HEK293 (cell line): ENCODE measurements around the gene DHRS11.

Experiments used
- CTCF ChIA-PET: fragments of 350-600 bp; formaldehyde crosslinking; extraction: SDS; loops from one replicate; lab custom pipeline; 2021; ENCODE audit warnings: antibody characterized with exemption; lab: Yijun Ruan, JAX
- POLR2A ChIA-PET: fragments of 300-600 bp; formaldehyde crosslinking; extraction: SDS; loops from one replicate; lab custom pipeline; 2020; ENCODE audit warnings: antibody characterized with exemption, inconsistent platforms; lab: Yijun Ruan, JAX
- H3K27ac ChIP-seq: fragments of 200-500 bp; sonication (Bioruptor generic); 2 replicates; pipeline ENCODE4 v1.5.1; 2014; ENCODE audit warnings: low read depth, low read length, control low read depth, inconsistent platforms; ENCODE audit errors: extremely low read depth
- H3K36me3 ChIP-seq, 2 experiments: fragments of 200-500 bp in 1 of 2; sonication (Bioruptor generic) in 1 of 2; 1 replicate in 1 of 2; 2 replicates in 1 of 2; pipeline ENCODE4 v1.5.1; 2014 to 2017; ENCODE audit warnings: inconsistent platforms in 2 of 2, low read length in 2 of 2; ENCODE audit not compliant: control insufficient read depth in 2 of 2, insufficient read depth in 1 of 2
- H3K4me1 ChIP-seq: fragments of 200-500 bp; sonication (Bioruptor generic); 2 replicates; pipeline ENCODE4 v1.5.1; 2014; ENCODE audit warnings: mild to moderate bottlenecking, low read length, inconsistent platforms; ENCODE audit not compliant: control insufficient read depth, insufficient read depth
- H3K4me3 ChIP-seq: 2 replicates; pipeline ENCODE4 v1.5.1; 2011; ENCODE audit warnings: low read depth, mild to moderate bottlenecking, control low read depth, low read length, moderate library complexity
- H3K9me3 ChIP-seq: fragments of 200-500 bp; sonication (Bioruptor generic); 2 replicates; pipeline ENCODE4 v1.5.1; 2014; ENCODE audit warnings: low read depth, low read length, inconsistent platforms; ENCODE audit not compliant: control insufficient read depth, insufficient read depth
- AEBP2 ChIP-seq: fragments of 450-650 bp; formaldehyde crosslinking; IDR thresholded peaks from 2 replicates; pipeline ENCODE4 v1.5.1; 2016; ENCODE audit warnings: missing biosample characterization, missing genetic modification characterization, borderline replicate concordance
- CTCF ChIP-seq: fragments of 450-650 bp; formaldehyde crosslinking; IDR thresholded peaks from 2 replicates; pipeline ENCODE4 v1.5.1; 2016; ENCODE audit warnings: missing biosample characterization, missing genetic modification characterization
- EGR2 ChIP-seq: fragments of 450-650 bp; formaldehyde crosslinking; IDR thresholded peaks from 2 replicates; pipeline ENCODE4 v1.5.1; 2016; ENCODE audit warnings: low read depth, missing biosample characterization, missing genetic modification characterization
- INSM2 ChIP-seq: fragments of 450-650 bp; formaldehyde crosslinking; IDR thresholded peaks from 2 replicates; pipeline ENCODE4 v1.5.1; 2016; ENCODE audit warnings: missing biosample characterization, missing genetic modification characterization
- KLF17 ChIP-seq: fragments of 450-650 bp; formaldehyde crosslinking; IDR thresholded peaks from 2 replicates; pipeline ENCODE4 v1.5.1; 2016; ENCODE audit warnings: missing biosample characterization, missing genetic modification characterization
- MZF1 ChIP-seq: fragments of 450-650 bp; formaldehyde crosslinking; IDR thresholded peaks from 2 replicates; pipeline ENCODE4 v1.5.1; 2017; ENCODE audit warnings: missing biosample characterization, missing genetic modification characterization, borderline replicate concordance
- TRIM28 ChIP-seq: IDR thresholded peaks from 2 replicates; pipeline ENCODE4 v1.6.1; 2011; ENCODE audit warnings: low read length, control low read depth, borderline replicate concordance
- ZBTB44 ChIP-seq: fragments of 450-650 bp; IDR thresholded peaks from 2 replicates; pipeline ENCODE4 v1.5.1; 2018; ENCODE audit warnings: missing biosample characterization, mild to moderate bottlenecking, missing genetic modification characterization
- ZIC2 ChIP-seq: fragments of 450-650 bp; formaldehyde crosslinking; IDR thresholded peaks from 2 replicates; pipeline ENCODE4 v1.5.1; 2016; ENCODE audit warnings: missing biosample characterization, missing genetic modification characterization
- ZNF132 ChIP-seq: fragments of 450-650 bp; formaldehyde crosslinking; IDR thresholded peaks from 2 replicates; pipeline ENCODE4 v1.5.1; 2017; ENCODE audit warnings: missing biosample characterization, missing genetic modification characterization, borderline replicate concordance
- ZNF19 ChIP-seq: fragments of 450-650 bp; formaldehyde crosslinking; IDR thresholded peaks from 2 replicates; pipeline ENCODE4; 2016; ENCODE audit warnings: missing biosample characterization, missing genetic modification characterization, low read depth
- ZNF23 ChIP-seq: fragments of 450-650 bp; formaldehyde crosslinking; IDR thresholded peaks from 2 replicates; pipeline ENCODE4 v1.5.1; 2016; ENCODE audit warnings: missing biosample characterization, missing genetic modification characterization, borderline replicate concordance
- ZNF350 ChIP-seq: fragments of 450-650 bp; formaldehyde crosslinking; IDR thresholded peaks from 2 replicates; pipeline ENCODE4 v1.5.0; 2017; ENCODE audit warnings: missing biosample characterization, mild to moderate bottlenecking, missing genetic modification characterization
- ZNF37A ChIP-seq: fragments of 450-650 bp; IDR thresholded peaks from 2 replicates; pipeline ENCODE4 v1.5.1; 2018; ENCODE audit warnings: missing biosample characterization, missing genetic modification characterization
- ZNF404 ChIP-seq: fragments of 450-650 bp; formaldehyde crosslinking; IDR thresholded peaks from 2 replicates; pipeline ENCODE4 v1.5.1; 2017; ENCODE audit warnings: missing biosample characterization, missing genetic modification characterization
- ZNF580 ChIP-seq: fragments of 450-650 bp; formaldehyde crosslinking; IDR thresholded peaks from 2 replicates; pipeline ENCODE4 v1.5.1; 2016; ENCODE audit warnings: missing biosample characterization, missing genetic modification characterization
- ZNF621 ChIP-seq: fragments of 450-650 bp; formaldehyde crosslinking; IDR thresholded peaks from 2 replicates; pipeline ENCODE4 v1.5.1; 2017; ENCODE audit warnings: missing biosample characterization, missing genetic modification characterization
- ZNF626 ChIP-seq: fragments of 450-650 bp; sonication (Bioruptor Pico); formaldehyde crosslinking; IDR thresholded peaks from 2 replicates; pipeline ENCODE4 v1.5.1; 2018; ENCODE audit warnings: missing biosample characterization, missing genetic modification characterization, inconsistent platforms
- ZNF654 ChIP-seq: fragments of 450-650 bp; formaldehyde crosslinking; IDR thresholded peaks from 2 replicates; pipeline ENCODE4 v1.5.1; 2016; ENCODE audit warnings: low read depth, missing biosample characterization, missing genetic modification characterization
- ZNF664 ChIP-seq: fragments of 450-650 bp; formaldehyde crosslinking; IDR thresholded peaks from 2 replicates; pipeline ENCODE4 v1.5.1; 2016; ENCODE audit warnings: missing biosample characterization, missing genetic modification characterization
- ZNF692 ChIP-seq: fragments of 450-650 bp; formaldehyde crosslinking; IDR thresholded peaks from 2 replicates; pipeline ENCODE4 v1.5.1; 2016; ENCODE audit warnings: missing biosample characterization, missing genetic modification characterization

The DHRS11 gene

GRCh38 chr17:36608794-36609497 is 17.3 kb downstream of the DHRS11 start (continued):
- TF ChIP-seq ZNF132 (no peak), ZNF654 (tag by site-specific recombination) (peak; percentile 23; the same call in 1 of the 2 replicates), ZNF19 (tag by site-specific recombination) (no peak), TRIM28 (no peak), ZIC2 (tag by site-specific recombination) (peak; percentile 49), CTCF (tag by site-specific recombination) (peak; percentile 54), ZNF23 (no peak), INSM2 (tag by site-specific recombination) (no peak), EGR2 (tag by site-specific recombination) (no peak), ZNF404 (tag by site-specific recombination) (no peak), ZNF626 (tag by site-specific recombination) (no peak), ZNF350 (tag by site-specific recombination) (no peak)

- TF ChIP-seq ZNF580 (tag by site-specific recombination) (no peak), ZNF664 (tag by site-specific recombination) (peak; percentile 47; the same call in 1 of the 2 replicates)
- Histone ChIP-seq H3K27ac (no peak overlapping the region), H3K4me3 (no peak overlapping the region), H3K36me3 (peaks cover 0 to 13% of the 10 kb centered on the region in 2 experiments; a peak in 2 of 3 replicates), H3K9me3 (no peaks in the 10 kb centered on the region), H3K4me1 (no peaks in the 10 kb centered on the region; the same call in 1 of the 2 replicates)
- POLR2A ChIA-PET: interaction anchor here (1.5 kb wide), 1 partner anchor 8 kb away, joined by 4 read pairs; the partner anchor contains the start of gene MRM1
- CTCF ChIA-PET: interaction anchor here (0.7 kb wide), 2 partner anchors 74 to 613 kb away, joined by 3 read pairs; no protein-coding TSS in a partner anchor
Measured at GRCh38 chr17:36609498-36609862, 17.8 kb downstream of the DHRS11 start.

- Histone ChIP-seq H3K27ac (no peak overlapping the region), H3K36me3 (peaks cover 0 to 11% of the 10 kb centered on the region in 2 experiments; a peak in 2 of 3 replicates), H3K4me1 (no peaks in the 10 kb centered on the region; the same call in 1 of the 2 replicates), H3K9me3 (no peaks in the 10 kb centered on the region), H3K4me3 (no peak overlapping the region)
- TF ChIP-seq MZF1 (tag by site-specific recombination) (no peak), KLF17 (tag by site-specific recombination) (no peak), ZNF37A (no peak), ZNF621 (tag by site-specific recombination) (no peak), ZNF692 (tag by site-specific recombination) (no peak), ZBTB44 (no peak), AEBP2 (no peak)
- ChIA-PET POLR2A (interaction anchor here (0.5 to 1.5 kb wide), 3 partner anchors 9 to 587 kb away, joined by 4 read pairs; partner anchors contain the start of gene MRM1), CTCF (interaction anchor here (0.6 to 2.8 kb wide), 8 partner anchors 9 to 763 kb away, joined by 3 to 18 read pairs (median 3); partner anchors contain the start of gene MRM1)
Measured at GRCh38 chr17:36610474-36610873, 18.8 kb downstream of the DHRS11 start.
